ENCODE results near the gene ITGB6.

The ITGB6 gene

GRCh38 chr2:160199683-160200389 lies at the start of gene ITGB6:
Gene ITGB6 (minus strand): TSS chr2:160200272. CDS start chr2:160200063, 209 bp downstream.
- no peak for DNase-seq (ENCODE audit: low read depth in 2 of 2)

GRCh38 chr2:160247296-160248035 lies 47.4 kb upstream of the ITGB6 start:
- DNase-seq (ENCODE audit: low read depth in 2 of 2), result no peak

GRCh38 chr2:160246356-160246755 lies 46.3 kb upstream of the ITGB6 start:
- no peak for DNase-seq (ENCODE audit: low read depth in 2 of 2)

GRCh38 chr2:160245614-160246155 lies 45.6 kb upstream of the ITGB6 start:
- no peak for DNase-seq (ENCODE audit: low read depth in 2 of 2)

- no peak for DNase-seq (ENCODE audit: low read depth in 2 of 2)
Measured at GRCh38 chr2:160242893-160243564, 43.0 kb upstream of the ITGB6 start.

GRCh38 chr2:160241251-160242137 lies 41.4 kb upstream of the ITGB6 start:
- DNase-seq (ENCODE audit: low read depth in 2 of 2), result no peak

- no peak for DNase-seq (ENCODE audit: low read depth in 2 of 2)
Measured at GRCh38 chr2:160239436-160239835, 39.4 kb upstream of the ITGB6 start.

GRCh38 chr2:160238392-160238791 lies 38.3 kb upstream of the ITGB6 start:
- no peak for DNase-seq (ENCODE audit: low read depth in 2 of 2)

GRCh38 chr2:160232905-160233475 lies 32.9 kb upstream of the ITGB6 start:
- DNase-seq (ENCODE audit: low read depth in 2 of 2), result no peak

- no peak for DNase-seq (ENCODE audit: low read depth in 2 of 2)
Measured at GRCh38 chr2:160229591-160229990, 29.5 kb upstream of the ITGB6 start.

- DNase-seq (ENCODE audit: low read depth in 2 of 2), result no peak
Measured at GRCh38 chr2:160228141-160228917, 28.3 kb upstream of the ITGB6 start.

- no peak for DNase-seq (ENCODE audit: low read depth in 2 of 2)
Measured at GRCh38 chr2:160227293-160227915, 27.3 kb upstream of the ITGB6 start.

- DNase-seq (ENCODE audit: low read depth in 2 of 2), result no peak
Measured at GRCh38 chr2:160226367-160226766, 26.3 kb upstream of the ITGB6 start.

- DNase-seq (ENCODE audit: low read depth in 2 of 2), result no peak
Measured at GRCh38 chr2:160225722-160226121, 25.6 kb upstream of the ITGB6 start.

- no peak for DNase-seq (ENCODE audit: low read depth in 2 of 2)
Measured at GRCh38 chr2:160224507-160224906, 24.4 kb upstream of the ITGB6 start.

GRCh38 chr2:160224060-160224459 lies 24.0 kb upstream of the ITGB6 start:
- DNase-seq (ENCODE audit: low read depth in 2 of 2), result no peak

GRCh38 chr2:160223560-160223959 lies 23.5 kb upstream of the ITGB6 start:
- DNase-seq (ENCODE audit: low read depth in 2 of 2), result no peak

- DNase-seq (ENCODE audit: low read depth in 2 of 2), result no peak
Measured at GRCh38 chr2:160222546-160223283, 22.6 kb upstream of the ITGB6 start.

Measured in stimulated activated CD4-positive, alpha-beta T cell treated with anti-CD3 and anti-CD28 coated beads, Interleukin-15, amount 100 ng/mL, for 48 hours (primary cell).